HEK293T (cell line): Measurements from ENCODE around the gene CACNA1S.

Experiments used
- CTCF ChIA-PET: fragments of 350-600 bp; formaldehyde crosslinking; extraction: SDS; loops from one replicate; lab custom pipeline; 2021; ENCODE audit warnings: antibody characterized with exemption, inconsistent platforms; lab: Yijun Ruan, JAX
- POLR2A ChIA-PET: fragments of 350-600 bp; formaldehyde crosslinking; extraction: SDS; loops from one replicate; lab custom pipeline; 2020; ENCODE audit warnings: antibody characterized with exemption, inconsistent platforms; lab: Yijun Ruan, JAX
- DNase-seq: peaks from one replicate; pipeline ENCODE4 v3.0.0; 2012; ENCODE audit warnings: mixed read lengths; ENCODE audit errors: extremely low spot score
- ARNT ChIP-seq: fragments of 450-650 bp; IDR thresholded peaks from 2 replicates; pipeline ENCODE4 v1.6.1; 2017; ENCODE audit warnings: mild to moderate bottlenecking
- BHLHE40 ChIP-seq: fragments of 450-650 bp; IDR thresholded peaks from 2 replicates; pipeline ENCODE4 v1.6.1; 2016; ENCODE audit warnings: mild to moderate bottlenecking, moderate library complexity, borderline replicate concordance
- CTBP1 ChIP-seq: fragments of 450-650 bp; IDR thresholded peaks from 2 replicates; pipeline ENCODE4 v1.6.1; 2016; ENCODE audit warnings: borderline replicate concordance
- ELF4 ChIP-seq: fragments of 450-650 bp; IDR thresholded peaks from 2 replicates; pipeline ENCODE4 v1.6.1; 2017; ENCODE audit warnings: antibody characterized with exemption
- FOXA1 ChIP-seq: fragments of 450-650 bp; IDR thresholded peaks from 2 replicates; pipeline ENCODE4 v1.6.1; 2016; ENCODE audit warnings: mild to moderate bottlenecking
- FOXK2 ChIP-seq: fragments of 450-650 bp; IDR thresholded peaks from 2 replicates; pipeline ENCODE4 v1.6.1; 2016; ENCODE audit warnings: mild to moderate bottlenecking
- FOXM1 ChIP-seq: fragments of 450-650 bp; IDR thresholded peaks from 2 replicates; pipeline ENCODE4 v1.6.1; 2017; ENCODE audit warnings: mild to moderate bottlenecking, borderline replicate concordance
- HDGF ChIP-seq: fragments of 450-650 bp; IDR thresholded peaks from 2 replicates; pipeline ENCODE4 v1.6.1; 2017; ENCODE audit warnings: antibody characterized with exemption, borderline replicate concordance
- L3MBTL2 ChIP-seq: fragments of 450-650 bp; conservative IDR thresholded peaks from 2 replicates; pipeline ENCODE4 v1.6.1; 2016; ENCODE audit warnings: mild to moderate bottlenecking
- LEF1 ChIP-seq: fragments of 450-650 bp; IDR thresholded peaks from 2 replicates; pipeline ENCODE4 v1.6.1; 2017; ENCODE audit warnings: mild to moderate bottlenecking, borderline replicate concordance
- NFRKB ChIP-seq: fragments of 450-650 bp; IDR thresholded peaks from 2 replicates; pipeline ENCODE4 v1.6.1; 2016; ENCODE audit warnings: mild to moderate bottlenecking, moderate library complexity
- SP1 ChIP-seq: fragments of 450-650 bp; IDR thresholded peaks from 2 replicates; pipeline ENCODE4 v1.6.1; 2017
- SUZ12 ChIP-seq: fragments of 450-650 bp; IDR thresholded peaks from 2 replicates; pipeline ENCODE4 v1.6.1; 2016; ENCODE audit warnings: mild to moderate bottlenecking
- TARDBP ChIP-seq: fragments of 450-650 bp; IDR thresholded peaks from 2 replicates; pipeline ENCODE4 v1.6.1; 2016
- ZNF384 ChIP-seq: fragments of 450-650 bp; IDR thresholded peaks from 2 replicates; pipeline ENCODE4 v1.6.1; 2016
- TF ChIP-seq, protein P1 (sequence below): fragments of 450-650 bp; IDR thresholded peaks from 2 replicates; pipeline ENCODE4 v1.6.1; 2016

The CACNA1S gene

DNA sequence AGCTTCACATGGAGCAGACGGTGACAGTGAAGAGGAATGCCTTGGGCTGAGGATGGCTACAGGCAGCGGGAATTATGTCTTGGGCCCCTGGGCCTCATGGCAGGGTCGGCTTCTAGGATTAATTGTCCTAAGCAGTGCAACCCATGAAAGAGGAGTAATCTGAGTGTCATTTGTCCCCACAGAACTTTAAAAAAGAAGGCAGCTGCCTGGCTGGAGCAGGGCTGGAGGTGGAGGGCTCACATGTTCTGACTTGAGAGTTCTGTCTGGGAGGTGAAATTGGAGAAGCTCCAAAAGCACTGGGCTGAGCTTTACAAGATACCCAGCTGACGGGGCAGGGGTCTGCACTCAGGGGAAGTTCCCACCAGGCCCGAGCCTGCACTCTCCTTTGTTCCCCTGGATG, 22.6 kb downstream of the CACNA1S start:
- DNase-seq, result no peak
- TF ChIP-seq FOXM1, result no peak
- ChIA-PET POLR2A (no interaction called here), CTCF (no interaction called here)

DNA sequence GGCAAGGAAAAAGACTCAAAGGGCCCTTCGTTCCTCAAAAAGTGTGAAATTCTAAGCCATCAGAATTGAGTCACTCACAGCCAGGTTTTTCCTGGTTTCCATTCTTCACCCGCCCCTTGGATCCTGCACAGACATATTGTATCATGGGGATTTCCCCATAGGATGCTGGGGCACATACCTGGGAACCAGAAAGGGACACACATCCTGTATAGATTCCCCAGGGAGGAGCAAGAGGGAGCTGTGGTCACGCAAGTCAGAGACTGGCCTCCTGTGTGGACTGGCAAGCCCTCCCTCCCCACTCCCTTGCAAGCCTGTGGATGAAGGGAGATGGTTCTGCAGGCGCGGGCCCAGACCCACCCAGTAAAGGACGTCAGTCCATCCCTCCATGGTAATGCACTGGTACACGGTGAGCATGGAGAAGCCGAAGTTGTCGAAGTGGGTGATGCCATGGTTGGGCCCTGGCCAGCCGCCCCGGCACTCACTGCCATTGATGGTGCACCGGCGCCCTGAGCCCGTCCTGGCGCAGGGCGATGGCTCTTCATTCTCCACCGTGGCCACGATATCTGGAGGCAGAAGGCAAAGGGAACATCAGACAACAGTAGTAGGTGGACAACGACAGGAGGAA, 23.2 kb downstream of the CACNA1S start:
- DNase-seq, result no peak
- POLR2A ChIA-PET, result no interaction called here
- TF ChIP-seq SUZ12, result no peak
- no peak for TF ChIP-seq ARNT
- TF ChIP-seq ZNF384, result no peak
- no peak for TF ChIP-seq LEF1
- TF ChIP-seq CTBP1, result no peak
- no peak for TF ChIP-seq ELF4
- TF ChIP-seq, protein P1, sequence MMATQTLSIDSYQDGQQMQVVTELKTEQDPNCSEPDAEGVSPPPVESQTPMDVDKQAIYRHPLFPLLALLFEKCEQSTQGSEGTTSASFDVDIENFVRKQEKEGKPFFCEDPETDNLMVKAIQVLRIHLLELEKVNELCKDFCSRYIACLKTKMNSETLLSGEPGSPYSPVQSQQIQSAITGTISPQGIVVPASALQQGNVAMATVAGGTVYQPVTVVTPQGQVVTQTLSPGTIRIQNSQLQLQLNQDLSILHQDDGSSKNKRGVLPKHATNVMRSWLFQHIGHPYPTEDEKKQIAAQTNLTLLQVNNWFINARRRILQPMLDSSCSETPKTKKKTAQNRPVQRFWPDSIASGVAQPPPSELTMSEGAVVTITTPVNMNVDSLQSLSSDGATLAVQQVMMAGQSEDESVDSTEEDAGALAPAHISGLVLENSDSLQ, result no peak
- TF ChIP-seq FOXM1, result no peak
- no peak for TF ChIP-seq BHLHE40
- no peak for TF ChIP-seq HDGF
- no peak for TF ChIP-seq FOXA1
- TF ChIP-seq TARDBP, result no peak
- TF ChIP-seq SP1, result no peak
- TF ChIP-seq FOXK2, result no peak
- no peak for TF ChIP-seq L3MBTL2
- TF ChIP-seq NFRKB, result no peak
- CTCF ChIA-PET, result no interaction called here

DNA sequence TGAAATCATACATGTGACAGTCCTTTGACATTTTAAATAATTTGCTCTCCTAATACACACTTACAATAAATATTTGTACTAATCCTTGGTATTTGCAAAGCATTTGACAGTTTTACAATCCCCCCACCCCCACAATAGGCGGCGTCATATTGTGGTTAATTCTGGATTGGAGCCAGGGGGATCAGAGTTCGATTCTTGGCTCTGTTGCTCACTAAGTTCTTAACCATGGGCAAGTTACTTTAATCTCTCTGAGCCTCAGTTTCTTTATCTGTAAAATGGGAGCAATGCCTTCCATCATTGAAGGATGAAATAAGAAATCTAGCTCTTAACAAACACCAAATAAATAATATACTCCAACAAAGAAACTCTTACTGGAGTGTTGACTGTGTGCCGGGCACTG, 23.8 kb downstream of the CACNA1S start:
- ChIA-PET CTCF (no interaction called here), POLR2A (no interaction called here)
- TF ChIP-seq FOXK2 (no peak), L3MBTL2 (no peak), TARDBP (no peak), SP1 (no peak), LEF1 (no peak), ARNT (no peak), ELF4 (no peak), NFRKB (no peak), BHLHE40 (no peak), SUZ12 (no peak), FOXM1 (no peak), CTBP1 (no peak), ZNF384 (no peak), HDGF (no peak), FOXA1 (no peak)
- TF ChIP-seq, protein P1, result no peak

DNA sequence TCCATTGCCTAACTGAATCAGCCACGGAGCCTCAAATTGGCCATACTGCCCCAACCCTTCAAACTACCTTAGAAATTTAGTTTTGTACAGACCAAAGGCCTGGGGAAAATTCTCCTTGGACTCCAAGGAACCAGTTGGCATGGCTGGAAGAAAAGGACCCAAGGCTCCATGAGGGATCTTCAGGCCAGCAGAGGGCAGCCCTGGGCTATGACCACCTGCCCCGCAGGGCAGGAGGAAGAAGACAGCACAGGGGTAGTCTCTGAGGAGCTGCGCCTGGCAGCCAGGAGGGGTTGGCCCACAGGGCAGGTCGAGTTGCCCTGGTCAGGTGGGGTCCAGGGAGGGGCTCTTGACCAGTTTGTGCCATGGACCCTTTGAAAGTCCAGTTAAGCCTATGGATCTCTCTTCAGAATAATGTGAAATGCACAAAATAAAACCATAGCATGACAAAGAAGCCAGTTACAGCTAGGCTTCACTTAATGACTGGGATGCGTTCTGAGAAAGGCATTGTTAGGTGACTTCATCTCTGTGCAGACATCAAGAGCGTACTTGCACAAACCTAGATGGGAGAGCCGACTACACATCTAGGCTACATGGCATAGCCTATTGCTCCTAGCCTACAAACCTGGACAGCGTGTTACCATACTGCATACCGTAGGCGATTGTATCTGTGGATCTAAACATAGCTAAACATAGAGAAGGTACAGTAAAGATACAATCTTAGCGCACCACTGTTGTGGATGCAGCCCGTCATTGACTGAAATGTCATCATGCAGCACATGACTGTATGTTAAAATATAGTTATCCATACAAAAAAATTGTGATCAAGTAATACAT, 26.1 kb downstream of the CACNA1S start:
- ChIA-PET CTCF (interaction anchor here (0.7 to 2.4 kb wide), 9 partner anchors 10 to 70 kb away, joined by 3 to 13 read pairs (median 4); no protein-coding TSS in a partner anchor), POLR2A (no interaction called here)
- TF ChIP-seq CTBP1, result no peak
- no peak for TF ChIP-seq BHLHE40
- no peak for TF ChIP-seq ARNT
- TF ChIP-seq TARDBP, result no peak
- TF ChIP-seq FOXK2, result no peak
- no peak for TF ChIP-seq ZNF384
- no peak for TF ChIP-seq SP1
- no peak for TF ChIP-seq NFRKB
- no peak for TF ChIP-seq HDGF
- TF ChIP-seq SUZ12, result no peak
- DNase-seq, result peak; percentile 81

More for the DNA sequence above, 23.8 kb downstream of the CACNA1S start:
- DNase-seq, result no peak

DNA sequence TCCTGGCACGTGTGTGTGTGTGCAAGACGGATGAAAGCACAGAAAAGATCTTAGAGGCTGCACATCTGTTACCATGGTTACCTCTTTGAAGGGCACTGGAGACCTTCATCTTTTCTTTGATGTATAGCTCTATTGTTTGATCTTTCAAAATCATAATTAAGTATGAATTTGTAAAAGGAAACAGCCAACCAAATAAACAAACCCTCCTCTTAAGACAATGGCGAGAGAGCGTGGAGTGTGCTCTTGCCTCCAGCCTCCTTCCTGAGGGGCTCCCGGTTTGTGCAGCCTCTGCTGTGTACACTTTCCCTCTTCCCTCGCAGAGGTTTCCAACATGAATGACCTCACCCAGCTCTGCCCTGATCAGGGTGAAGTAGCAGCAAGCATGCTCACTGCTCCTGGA, 27.9 kb downstream of the CACNA1S start:
- TF ChIP-seq NFRKB (no peak), SUZ12 (no peak), LEF1 (no peak), ELF4 (no peak), CTBP1 (no peak), BHLHE40 (no peak), ARNT (no peak), ZNF384 (no peak), SP1 (no peak), FOXA1 (no peak), TARDBP (no peak), FOXK2 (no peak), HDGF (no peak), L3MBTL2 (no peak), FOXM1 (no peak)
- TF ChIP-seq, protein P1, result no peak
- ChIA-PET CTCF (interaction anchor here (1.5 kb wide), 1 partner anchor 30 kb away, joined by 7 read pairs; no protein-coding TSS in a partner anchor), POLR2A (no interaction called here)
- no peak for DNase-seq

DNA sequence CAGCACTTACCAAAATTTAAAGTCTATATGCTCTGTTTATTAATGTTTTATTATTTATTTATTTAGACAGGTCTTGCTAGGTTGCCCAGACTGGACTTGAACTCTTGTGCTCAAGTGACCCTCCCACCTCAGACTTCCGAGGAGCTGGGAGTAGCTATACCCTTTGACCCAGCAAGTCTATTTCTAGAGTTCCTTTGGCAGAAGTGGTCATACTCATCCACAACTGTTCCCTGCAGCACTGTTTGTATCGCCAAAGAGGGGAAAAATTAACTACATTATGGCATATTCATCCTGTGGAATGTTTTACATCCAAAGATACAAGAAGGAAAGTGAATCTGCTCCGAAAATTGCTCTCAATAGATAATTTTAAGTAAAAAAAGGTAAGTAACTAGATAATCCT, 28.5 kb downstream of the CACNA1S start:
- POLR2A ChIA-PET, result no interaction called here
- TF ChIP-seq L3MBTL2, result no peak
- no peak for TF ChIP-seq ZNF384
- no peak for TF ChIP-seq ELF4
- no peak for TF ChIP-seq CTBP1
- no peak for TF ChIP-seq BHLHE40
- no peak for TF ChIP-seq FOXM1
- no peak for TF ChIP-seq TARDBP
- TF ChIP-seq, protein P1, result no peak
- no peak for TF ChIP-seq FOXA1
- no peak for TF ChIP-seq NFRKB
- no peak for TF ChIP-seq LEF1
- no peak for TF ChIP-seq FOXK2
- no peak for TF ChIP-seq SUZ12
- TF ChIP-seq ARNT, result no peak
- no peak for TF ChIP-seq SP1
- no peak for DNase-seq
- CTCF ChIA-PET, result interaction anchor here (1.2 to 1.5 kb wide), 3 partner anchors 30 to 111 kb away, joined by 3 to 7 read pairs (median 5); no protein-coding TSS in a partner anchor
